Measurements from ENCODE around the gene INHBB. TPM values are rescaled to one million over a fixed set of nuclear protein-coding genes. Genes with fewer than 3 reads are reported as not detected.

The INHBB gene
- total RNA-seq, 1 donor from 2014 or later, result 1.0 TPM

DNA sequence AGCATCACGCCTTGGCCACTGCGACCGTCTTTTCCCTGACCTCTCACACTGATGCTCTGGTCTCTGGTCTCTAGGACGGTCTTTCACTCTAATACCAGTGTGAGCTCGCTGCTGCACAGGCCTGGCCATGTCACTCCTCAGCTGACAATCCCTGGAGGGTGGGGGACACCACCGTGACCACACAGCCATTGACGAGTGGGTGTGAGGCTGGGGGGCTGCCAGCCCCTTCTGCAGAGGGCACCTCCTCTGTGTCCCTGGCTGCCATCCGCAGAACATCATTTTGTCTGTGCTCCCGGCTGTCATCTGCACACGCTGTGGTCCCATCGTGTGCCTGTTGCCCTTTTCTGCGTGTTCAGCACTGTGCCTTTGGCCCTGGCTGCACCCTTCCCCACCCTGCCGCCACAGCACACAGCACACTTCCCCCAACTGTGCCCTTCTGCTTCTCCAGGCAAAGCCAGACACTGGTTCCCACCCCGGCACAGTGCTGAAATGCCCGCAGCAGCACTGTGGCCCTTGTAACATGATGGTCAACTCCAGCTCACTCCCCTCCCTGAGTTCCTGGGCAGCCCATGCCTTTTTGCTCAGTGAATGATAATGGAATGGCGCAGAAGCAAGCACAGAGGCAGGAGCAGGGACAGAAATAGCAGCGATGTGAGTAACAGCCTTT lies 30.4 kb upstream of the INHBB start:
- H3K27ac ChIP-seq (ENCODE audit: low read depth, low read length), result no peak overlapping the region
- H3K4me1 ChIP-seq (ENCODE audit: control insufficient read depth in 3 of 3, insufficient read depth in 3 of 3, low read length in 3 of 3), result peaks cover 14 to 31% (median 16%) of the 10 kb centered on the region in 3 donors
- no peaks in the 10 kb centered on the region for H3K27me3 ChIP-seq (ENCODE audit: control insufficient read depth in 3 of 3, insufficient read depth in 3 of 3, low read length in 3 of 3)
- no peaks in the 10 kb centered on the region for H3K9me3 ChIP-seq (ENCODE audit: control insufficient read depth in 3 of 3, low read length in 3 of 3)
- H3K4me3 ChIP-seq (ENCODE audit: low read length in 3 of 3), result no peak overlapping the region
- no peak overlapping the region for H3K9ac ChIP-seq (ENCODE audit: low read depth in 1 of 3, low read length in 3 of 3)
- H3K36me3 ChIP-seq (ENCODE audit: control insufficient read depth in 3 of 3, insufficient read depth in 3 of 3, low read length in 3 of 3), result no peaks in the 10 kb centered on the region

- H3K9ac ChIP-seq (ENCODE audit: low read depth in 1 of 3, low read length in 3 of 3), result no peak overlapping the region
- H3K27me3 ChIP-seq (ENCODE audit: control insufficient read depth in 3 of 3, insufficient read depth in 3 of 3, low read length in 3 of 3), result no peaks in the 10 kb centered on the region
- no peak overlapping the region for H3K27ac ChIP-seq (ENCODE audit: low read depth, low read length)
These were observed 29.9 kb upstream of the INHBB start for GRCh38 chr2:120316071-120316470.

DNA sequence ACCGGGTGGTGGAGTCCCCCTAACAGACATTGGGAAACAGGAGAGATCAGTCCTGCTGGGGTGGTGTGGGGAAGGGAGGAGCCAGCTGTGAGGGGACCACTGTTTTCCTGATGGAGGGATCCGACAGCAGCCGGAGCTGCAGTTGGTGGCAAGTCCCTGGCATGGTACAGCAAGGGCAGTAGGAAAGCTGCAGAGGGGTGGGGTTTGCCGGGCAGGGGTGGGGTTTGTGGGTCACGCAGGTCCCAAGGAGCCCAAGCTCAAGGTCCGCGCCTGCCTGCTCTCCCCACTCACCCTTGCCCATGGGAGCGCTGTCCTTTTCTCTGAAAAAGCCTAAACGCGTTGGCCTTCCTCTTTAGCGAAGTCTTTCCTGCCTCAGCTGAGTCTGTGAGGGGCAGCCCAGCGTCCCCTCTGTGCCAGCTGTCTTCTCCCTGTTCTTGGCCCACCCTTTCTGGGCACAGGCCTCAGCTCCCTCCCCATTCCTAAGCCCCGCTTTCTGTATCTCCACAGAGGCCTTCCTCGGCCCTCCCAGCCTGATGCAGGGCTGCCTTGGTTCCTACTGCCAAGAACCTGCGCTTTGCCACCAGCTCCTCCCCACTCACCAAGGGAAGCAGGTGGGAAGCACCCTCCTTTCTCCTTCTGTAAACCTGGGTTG lies 29.3 kb upstream of the INHBB start:
- Histone ChIP-seq H3K27me3 (ENCODE audit: control insufficient read depth in 3 of 3, insufficient read depth in 3 of 3, low read length in 3 of 3) (no peaks in the 10 kb centered on the region), H3K4me3 (ENCODE audit: low read length in 3 of 3) (no peak overlapping the region), H3K9me3 (ENCODE audit: control insufficient read depth in 3 of 3, low read length in 3 of 3) (no peaks in the 10 kb centered on the region), H3K36me3 (ENCODE audit: control insufficient read depth in 3 of 3, insufficient read depth in 3 of 3, low read length in 3 of 3) (no peaks in the 10 kb centered on the region), H3K27ac (ENCODE audit: low read depth, low read length) (no peak overlapping the region), H3K9ac (ENCODE audit: low read depth in 1 of 3, low read length in 3 of 3) (no peak overlapping the region), H3K4me1 (ENCODE audit: control insufficient read depth in 3 of 3, insufficient read depth in 3 of 3, low read length in 3 of 3) (peaks cover 14 to 31% (median 16%) of the 10 kb centered on the region in 3 donors)

More at GRCh38 chr2:120316071-120316470, 29.9 kb upstream of the INHBB start:
- no peaks in the 10 kb centered on the region for H3K9me3 ChIP-seq (ENCODE audit: control insufficient read depth in 3 of 3, low read length in 3 of 3)
- H3K4me1 ChIP-seq (ENCODE audit: control insufficient read depth in 3 of 3, insufficient read depth in 3 of 3, low read length in 3 of 3), result peaks cover 14 to 31% (median 16%) of the 10 kb centered on the region in 3 donors
- H3K4me3 ChIP-seq (ENCODE audit: low read length in 3 of 3), result no peak overlapping the region
- no peaks in the 10 kb centered on the region for H3K36me3 ChIP-seq (ENCODE audit: control insufficient read depth in 3 of 3, insufficient read depth in 3 of 3, low read length in 3 of 3)

DNA sequence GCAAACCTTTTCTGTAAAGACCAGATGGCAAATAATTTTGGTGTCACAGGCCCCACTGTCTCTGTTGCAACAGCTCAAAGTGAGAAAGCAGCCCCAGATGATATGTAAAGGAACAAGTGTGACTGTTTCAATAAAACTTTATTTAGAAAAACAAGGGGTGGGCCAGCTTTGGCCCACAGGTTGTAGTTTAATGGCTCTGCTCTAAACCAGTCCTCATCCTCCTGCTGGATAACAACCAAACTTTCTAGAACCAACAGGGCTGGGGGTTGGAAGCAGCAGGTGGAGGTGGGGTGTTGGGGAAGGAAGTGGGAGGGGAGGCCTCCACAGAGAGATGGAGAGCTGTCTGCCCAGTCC lies 28.8 kb upstream of the INHBB start:
- H3K9me3 ChIP-seq (ENCODE audit: control insufficient read depth in 3 of 3, low read length in 3 of 3), result no peaks in the 10 kb centered on the region
- peaks cover 14 to 31% (median 16%) of the 10 kb centered on the region in 3 donors for H3K4me1 ChIP-seq (ENCODE audit: control insufficient read depth in 3 of 3, insufficient read depth in 3 of 3, low read length in 3 of 3)
- H3K36me3 ChIP-seq (ENCODE audit: control insufficient read depth in 3 of 3, insufficient read depth in 3 of 3, low read length in 3 of 3), result no peaks in the 10 kb centered on the region
- H3K27ac ChIP-seq (ENCODE audit: low read depth, low read length), result no peak overlapping the region
- H3K9ac ChIP-seq (ENCODE audit: low read depth in 1 of 3, low read length in 3 of 3), result no peak overlapping the region
- no peaks in the 10 kb centered on the region for H3K27me3 ChIP-seq (ENCODE audit: control insufficient read depth in 3 of 3, insufficient read depth in 3 of 3, low read length in 3 of 3)
- no peak overlapping the region for H3K4me3 ChIP-seq (ENCODE audit: low read length in 3 of 3)

GRCh38 chr2:120317916-120318315 lies 28.0 kb upstream of the INHBB start:
- Histone ChIP-seq H3K9ac (ENCODE audit: low read depth in 1 of 3, low read length in 3 of 3) (no peak overlapping the region), H3K4me3 (ENCODE audit: low read length in 3 of 3) (no peak overlapping the region), H3K36me3 (ENCODE audit: control insufficient read depth in 3 of 3, insufficient read depth in 3 of 3, low read length in 3 of 3) (no peaks in the 10 kb centered on the region), H3K9me3 (ENCODE audit: control insufficient read depth in 3 of 3, low read length in 3 of 3) (no peaks in the 10 kb centered on the region), H3K27ac (ENCODE audit: low read depth, low read length) (no peak overlapping the region), H3K27me3 (ENCODE audit: control insufficient read depth in 3 of 3, insufficient read depth in 3 of 3, low read length in 3 of 3) (no peaks in the 10 kb centered on the region), H3K4me1 (ENCODE audit: control insufficient read depth in 3 of 3, insufficient read depth in 3 of 3, low read length in 3 of 3) (peaks cover 9 to 26% (median 10%) of the 10 kb centered on the region in 3 donors)

- H3K27ac ChIP-seq (ENCODE audit: low read depth, low read length), result no peak overlapping the region
- H3K36me3 ChIP-seq (ENCODE audit: control insufficient read depth in 3 of 3, insufficient read depth in 3 of 3, low read length in 3 of 3), result no peaks in the 10 kb centered on the region
- H3K4me1 ChIP-seq (ENCODE audit: control insufficient read depth in 3 of 3, insufficient read depth in 3 of 3, low read length in 3 of 3), result peaks cover 12 to 23% (median 13%) of the 10 kb centered on the region in 3 donors
- no peaks in the 10 kb centered on the region for H3K27me3 ChIP-seq (ENCODE audit: control insufficient read depth in 3 of 3, insufficient read depth in 3 of 3, low read length in 3 of 3)
- no peak overlapping the region for H3K9ac ChIP-seq (ENCODE audit: low read depth in 1 of 3, low read length in 3 of 3)
- H3K9me3 ChIP-seq (ENCODE audit: control insufficient read depth in 3 of 3, low read length in 3 of 3), result no peaks in the 10 kb centered on the region
- H3K4me3 ChIP-seq (ENCODE audit: low read length in 3 of 3), result no peak overlapping the region
These were observed 27.3 kb upstream of the INHBB start for GRCh38 chr2:120318626-120319025.

DNA sequence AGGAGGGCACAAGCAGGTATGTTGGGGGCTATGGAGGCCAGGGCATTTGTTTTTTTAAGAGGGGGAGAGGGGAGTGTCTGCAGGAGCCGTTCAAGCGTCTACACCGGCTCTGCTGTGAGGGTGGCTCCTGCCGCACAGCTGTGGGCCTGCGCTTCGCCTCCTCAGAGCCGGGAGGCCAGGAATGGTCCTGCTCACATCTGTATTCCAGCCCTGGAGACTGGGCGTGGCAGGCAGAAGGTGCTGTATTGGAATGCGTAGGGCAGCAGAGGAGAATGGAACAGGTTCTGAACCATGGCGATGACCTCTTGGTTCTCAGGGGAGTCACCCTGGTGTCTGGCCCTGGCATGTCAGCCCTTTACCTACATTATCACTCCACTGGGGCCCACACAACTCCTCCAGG lies 26.8 kb upstream of the INHBB start:
- Histone ChIP-seq H3K4me3 (ENCODE audit: low read length in 3 of 3) (no peak overlapping the region), H3K9ac (ENCODE audit: low read depth in 1 of 3, low read length in 3 of 3) (no peak overlapping the region), H3K9me3 (ENCODE audit: control insufficient read depth in 3 of 3, low read length in 3 of 3) (no peaks in the 10 kb centered on the region), H3K27me3 (ENCODE audit: control insufficient read depth in 3 of 3, insufficient read depth in 3 of 3, low read length in 3 of 3) (no peaks in the 10 kb centered on the region), H3K4me1 (ENCODE audit: control insufficient read depth in 3 of 3, insufficient read depth in 3 of 3, low read length in 3 of 3) (peaks cover 10 to 19% (median 10%) of the 10 kb centered on the region in 3 donors), H3K36me3 (ENCODE audit: control insufficient read depth in 3 of 3, insufficient read depth in 3 of 3, low read length in 3 of 3) (no peaks in the 10 kb centered on the region), H3K27ac (ENCODE audit: low read depth, low read length) (no peak overlapping the region)

GRCh38 chr2:120319686-120320317 lies 26.1 kb upstream of the INHBB start:
- Histone ChIP-seq H3K9me3 (ENCODE audit: control insufficient read depth in 3 of 3, low read length in 3 of 3) (no peaks in the 10 kb centered on the region), H3K27me3 (ENCODE audit: control insufficient read depth in 3 of 3, insufficient read depth in 3 of 3, low read length in 3 of 3) (no peaks in the 10 kb centered on the region), H3K9ac (ENCODE audit: low read depth in 1 of 3, low read length in 3 of 3) (no peak overlapping the region), H3K27ac (ENCODE audit: low read depth, low read length) (no peak overlapping the region), H3K36me3 (ENCODE audit: control insufficient read depth in 3 of 3, insufficient read depth in 3 of 3, low read length in 3 of 3) (no peaks in the 10 kb centered on the region), H3K4me1 (ENCODE audit: control insufficient read depth in 3 of 3, insufficient read depth in 3 of 3, low read length in 3 of 3) (peaks cover 7 to 16% (median 8%) of the 10 kb centered on the region in 3 donors), H3K4me3 (ENCODE audit: low read length in 3 of 3) (no peak overlapping the region)

GRCh38 chr2:120320318-120320851 lies 25.6 kb upstream of the INHBB start:
- Histone ChIP-seq H3K4me3 (ENCODE audit: low read length in 3 of 3) (no peak overlapping the region), H3K9ac (ENCODE audit: low read depth in 1 of 3, low read length in 3 of 3) (no peak overlapping the region), H3K27ac (ENCODE audit: low read depth, low read length) (no peak overlapping the region), H3K27me3 (ENCODE audit: control insufficient read depth in 3 of 3, insufficient read depth in 3 of 3, low read length in 3 of 3) (no peaks in the 10 kb centered on the region), H3K9me3 (ENCODE audit: control insufficient read depth in 3 of 3, low read length in 3 of 3) (no peaks in the 10 kb centered on the region), H3K36me3 (ENCODE audit: control insufficient read depth in 3 of 3, insufficient read depth in 3 of 3, low read length in 3 of 3) (no peaks in the 10 kb centered on the region), H3K4me1 (ENCODE audit: control insufficient read depth in 3 of 3, insufficient read depth in 3 of 3, low read length in 3 of 3) (peaks cover 7 to 16% (median 8%) of the 10 kb centered on the region in 3 donors)

All from skeletal muscle tissue (tissue), 4 donors.